Kidney (tissue), 14 donors: ENCODE measurements around the gene C13orf46. TPM values are rescaled to one million over a fixed set of nuclear protein-coding genes. Genes with fewer than 3 reads are reported as not detected.

ENCODE experiments used
- DNase-seq, 5 donors: peaks; one replicate each; pipeline ENCODE4 v3.0.0-alpha.2; 2013 to 2020
- FAIRE-seq: peaks from 2 replicates; lab custom pipeline; 2012; peaks lifted over from hg19 to GRCh38; lab: Jason Lieb, UNC
- H3K27ac ChIP-seq, 2 donors: one replicate each; pipeline ENCODE4 v1.7.0; 2013; ENCODE audit warnings: low read depth in 2 of 2, low read length in 2 of 2, inconsistent platforms in 1 of 2
- H3K27me3 ChIP-seq: one replicate; pipeline ENCODE4 v1.7.1; 2013; ENCODE audit warnings: low read length, inconsistent platforms; ENCODE audit not compliant: control insufficient read depth, insufficient read depth
- H3K36me3 ChIP-seq, 3 donors: one replicate each; pipeline versions ENCODE4 v1.7.0 to v1.7.1; 2013; ENCODE audit warnings: low read length in 3 of 3, control low read depth in 1 of 3, inconsistent platforms in 1 of 3; ENCODE audit not compliant: insufficient read depth in 3 of 3, control insufficient read depth in 2 of 3
- H3K4me1 ChIP-seq, 3 donors: one replicate each; pipeline versions ENCODE4 v1.7.0 to v1.7.1; 2013; ENCODE audit warnings: low read length in 3 of 3, inconsistent platforms in 1 of 3, low read depth in 1 of 3; ENCODE audit not compliant: control insufficient read depth in 2 of 3, insufficient read depth in 2 of 3
- H3K4me3 ChIP-seq, 3 donors: one replicate each; pipeline versions ENCODE4 v1.7.0 to v1.8.1; 2013; ENCODE audit warnings: low read length in 3 of 3, control low read depth in 1 of 3, inconsistent platforms in 1 of 3
- H3K9ac ChIP-seq, 3 donors: one replicate each; pipeline versions ENCODE4 v1.7.0 to v1.7.1; 2013; ENCODE audit warnings: low read length in 3 of 3, control low read depth in 1 of 3, inconsistent platforms in 1 of 3
- H3K9me3 ChIP-seq, 3 donors: one replicate each; pipeline versions ENCODE4 v1.7.0 to v1.7.1; 2013; ENCODE audit warnings: low read length in 3 of 3, control low read depth in 1 of 3, inconsistent platforms in 1 of 3; ENCODE audit not compliant: control insufficient read depth in 2 of 3, insufficient read depth in 1 of 3
- CTCF ChIP-seq: IDR thresholded peaks from 3 replicates; pipeline ENCODE4 v1.5.1; 2012; ENCODE audit warnings: mild to moderate bottlenecking, moderate library complexity, borderline replicate concordance; ENCODE audit not compliant: insufficient read depth; ENCODE audit errors: extremely low read depth
- intact Hi-C: fragments of 100-400 bp; cut with DNase I; formaldehyde crosslinking; loops from one replicate; pipeline ENCODE4 v1.11.1; 2022
- polyA plus RNA-seq: library from polyadenylated mRNA; stranded (reverse); fragments of 350-450 nt; fragmentation: Illumina TruSeq; extraction: RNeasy Lipid Tissue Mini Kit (QIAGEN cat#74804); gene quantifications from one replicate; pipeline ENCODE4 v1.2.3, GENCODE V29; 2014; ENCODE audit warnings: low read depth, low replicate concordance; ENCODE audit not compliant: insufficient read depth
- total RNA-seq: library from RNA; stranded (reverse); fragmentation: NEBNext Ultra II Directional; extraction: Animal tissue kit (Norgen Biotek cat#: 25700); gene quantifications from one replicate; pipeline ENCODE4 v1.2.1, GENCODE V29; 2021
- donor health status: control.
- donor health status: control.
- donor health status: control.
- donor health status: control.
- donor health status: control.
- donor health status: DM: yes; HTN: yes; CAD: no.
- donor health status: Normal renal cell carcinoma (clear cell type).

Gene C13orf46
- total and polyA plus RNA-seq, 2 donors from 2014 or later = 1.1 TPM; not detected in 1

- DNase-seq (peak in 1 of 5 donors; percentile 57), FAIRE-seq (no peak)
- H3K36me3 ChIP-seq = peaks cover 0 to 3% (median 0%) of the 10 kb centered on the region in 3 donors
- no peaks in the 10 kb centered on the region for H3K9me3 ChIP-seq
- TF ChIP-seq CTCF = no peak
- H3K4me3 ChIP-seq = no peak overlapping the region
- intact Hi-C loops = no loop called here
- H3K27ac ChIP-seq = no peak overlapping the region
- no peak overlapping the region for H3K9ac ChIP-seq
- no peaks in the 10 kb centered on the region for H3K27me3 ChIP-seq
- H3K4me1 ChIP-seq = peaks cover 0 to 4% (median 0%) of the 10 kb centered on the region in 3 donors
These were observed 7.9 kb upstream of the C13orf46 start for GRCh38 chr13:113981611-113982295.

- peaks cover 0 to 4% (median 0%) of the 10 kb centered on the region in 3 donors for H3K4me1 ChIP-seq
- H3K27me3 ChIP-seq = no peaks in the 10 kb centered on the region
- FAIRE-seq = no peak
- no peaks in the 10 kb centered on the region for H3K9me3 ChIP-seq
- no peak for TF ChIP-seq CTCF
- H3K4me3 ChIP-seq = no peak overlapping the region
- no peak overlapping the region for H3K9ac ChIP-seq
- intact Hi-C loops = no loop called here
- no peak overlapping the region for H3K27ac ChIP-seq
- DNase-seq = peak in 1 of 5 donors; percentile 93
- H3K36me3 ChIP-seq = peaks cover 0 to 3% (median 0%) of the 10 kb centered on the region in 3 donors
These were observed 7.3 kb upstream of the C13orf46 start for GRCh38 chr13:113981194-113981605.

GRCh38 chr13:113980489-113981064 lies 6.7 kb upstream of the C13orf46 start:
- H3K27ac ChIP-seq = no peak overlapping the region
- no peaks in the 10 kb centered on the region for H3K27me3 ChIP-seq
- no peak overlapping the region for H3K4me3 ChIP-seq
- DNase-seq (peak in 1 of 5 donors; percentile 43), FAIRE-seq (no peak)
- TF ChIP-seq CTCF = no peak
- intact Hi-C loops = no loop called here
- peaks cover 0 to 4% (median 0%) of the 10 kb centered on the region in 3 donors for H3K4me1 ChIP-seq
- H3K9me3 ChIP-seq = no peaks in the 10 kb centered on the region
- no peak overlapping the region for H3K9ac ChIP-seq
- H3K36me3 ChIP-seq = peaks cover 0 to 3% (median 0%) of the 10 kb centered on the region in 3 donors
